WTC11 (cell line): Measurements from ENCODE around the gene NPLOC4. TPM values are rescaled to one million over a fixed set of nuclear protein-coding genes. Genes with fewer than 3 reads are reported as not detected.

Source experiments
- ATAC-seq: fragments of 200-7000 bp; cut with Tn5 transposase; 2 replicates; pipeline ENCODE4 v1.10.0; 2021; ENCODE audit warnings: mild to moderate bottlenecking, moderate library complexity
- CTCF ChIA-PET: fragments of 300-600 bp; sonication (Branson Sonifier 250); formaldehyde crosslinking; loops from one replicate; lab custom pipeline; 2021; ENCODE audit warnings: antibody characterized with exemption; lab: Charles Lee
- POLR2A ChIA-PET: fragments of 350-600 bp; sonication (Branson Sonifier 250); formaldehyde crosslinking; loops from one replicate; lab custom pipeline; 2021; ENCODE audit warnings: antibody characterized with exemption; lab: Charles Lee
- DNase-seq: peaks from one replicate; pipeline ENCODE4 v3.0.0; 2021; ENCODE audit warnings: low spot score
- H3K27ac Mint-ChIP-seq: 2 replicates; pipeline ENCODE4 v1.8.0; 2021; ENCODE audit warnings: mixed read lengths
- H3K27me3 Mint-ChIP-seq: 2 replicates; pipeline ENCODE4 v1.8.0; 2021; ENCODE audit warnings: low read depth, mild to moderate bottlenecking, moderate library complexity, mixed read lengths
- H3K36me3 Mint-ChIP-seq: 2 replicates; pipeline ENCODE4 v1.8.0; 2021; ENCODE audit warnings: mixed read lengths
- H3K4me1 Mint-ChIP-seq: 2 replicates; pipeline ENCODE4 v1.8.0; 2022; ENCODE audit warnings: mixed read lengths
- H3K4me3 Mint-ChIP-seq: 2 replicates; pipeline ENCODE4 v1.8.0; 2021; ENCODE audit warnings: mild to moderate bottlenecking, moderate library complexity, mixed read lengths
- H3K9me3 Mint-ChIP-seq: 2 replicates; pipeline ENCODE4 v1.8.0; 2021; ENCODE audit warnings: mixed read lengths
- ATF1 ChIP-seq: sonication (generic); formaldehyde crosslinking; IDR thresholded peaks from 2 replicates; pipeline ENCODE4 v1.8.1; 2023; ENCODE audit warnings: mild to moderate bottlenecking, moderate library complexity, missing genetic modification reagents
- CREM ChIP-seq: sonication (generic); formaldehyde crosslinking; IDR thresholded peaks from 2 replicates; pipeline ENCODE4 v1.8.1; 2022; ENCODE audit warnings: mild to moderate bottlenecking, missing genetic modification reagents, moderate library complexity
- ESRRA ChIP-seq: sonication (generic); formaldehyde crosslinking; IDR thresholded peaks from 2 replicates; pipeline ENCODE4 v1.8.1; 2022; ENCODE audit warnings: mild to moderate bottlenecking, missing genetic modification reagents, borderline replicate concordance
- ETV6 ChIP-seq: sonication (generic); formaldehyde crosslinking; IDR thresholded peaks from 2 replicates; pipeline ENCODE4 v1.8.1; 2022; ENCODE audit warnings: mild to moderate bottlenecking, missing genetic modification reagents
- GTF2I ChIP-seq: fragments of 250-450 bp; sonication (Bioruptor Pico); conservative IDR thresholded peaks from 2 replicates; pipeline ENCODE4 v1.4.0; 2021; ENCODE audit warnings: mild to moderate bottlenecking
- JUN ChIP-seq: sonication (generic); formaldehyde crosslinking; IDR thresholded peaks from 2 replicates; pipeline ENCODE4 v1.8.0; 2023; ENCODE audit warnings: mild to moderate bottlenecking, missing genetic modification reagents
- NFE2L1 ChIP-seq: sonication (generic); formaldehyde crosslinking; IDR thresholded peaks from 2 replicates; pipeline ENCODE4 v1.8.1; 2023; ENCODE audit warnings: missing genetic modification reagents
- NR2C2 ChIP-seq: sonication (generic); formaldehyde crosslinking; IDR thresholded peaks from 2 replicates; pipeline ENCODE4 v1.8.0; 2022; ENCODE audit warnings: mild to moderate bottlenecking, missing genetic modification reagents
- TEAD4 ChIP-seq: sonication (generic); formaldehyde crosslinking; IDR thresholded peaks from 2 replicates; pipeline ENCODE4 v1.8.0; 2022; ENCODE audit warnings: mild to moderate bottlenecking, missing genetic modification reagents
- USF2 ChIP-seq: sonication (generic); formaldehyde crosslinking; IDR thresholded peaks from 2 replicates; pipeline ENCODE4 v1.8.1; 2023; ENCODE audit warnings: mild to moderate bottlenecking, missing genetic modification reagents, moderate library complexity
- ZBTB21 ChIP-seq: sonication (generic); formaldehyde crosslinking; IDR thresholded peaks from 2 replicates; pipeline ENCODE4 v1.8.1; 2023; ENCODE audit warnings: mild to moderate bottlenecking, missing genetic modification reagents, borderline replicate concordance
- ZNF219 ChIP-seq: sonication (generic); formaldehyde crosslinking; IDR thresholded peaks from 2 replicates; pipeline ENCODE4 v1.8.0; 2023; ENCODE audit warnings: missing genetic modification reagents, mild to moderate bottlenecking, borderline replicate concordance
- ZNF232 ChIP-seq: sonication (generic); formaldehyde crosslinking; IDR thresholded peaks from 2 replicates; pipeline ENCODE4 v1.8.0; 2022; ENCODE audit warnings: mild to moderate bottlenecking, missing genetic modification reagents
- ZNF317 ChIP-seq: sonication (generic); formaldehyde crosslinking; IDR thresholded peaks from 2 replicates; pipeline ENCODE4 v1.8.1; 2023; ENCODE audit warnings: low read depth, mild to moderate bottlenecking, moderate library complexity, missing genetic modification reagents, borderline replicate concordance
- total RNA-seq: library from RNA; stranded (reverse); gene quantifications from 3 replicates; pipeline ENCODE4 v1.2.3, GENCODE V29; 2021
- TF ChIP-seq, protein P1 (sequence below): sonication (generic); formaldehyde crosslinking; IDR thresholded peaks from 2 replicates; pipeline ENCODE4 v1.8.0; 2023; ENCODE audit warnings: missing genetic modification reagents, mild to moderate bottlenecking, borderline replicate concordance
- TF ChIP-seq, protein P2 (sequence below): sonication (generic); formaldehyde crosslinking; IDR thresholded peaks from 2 replicates; pipeline ENCODE4 v1.8.0; 2022; ENCODE audit warnings: mild to moderate bottlenecking, missing genetic modification reagents
- TF ChIP-seq, protein P3 (sequence below): sonication (generic); formaldehyde crosslinking; IDR thresholded peaks from 2 replicates; pipeline ENCODE4 v1.8.0; 2022; ENCODE audit warnings: mild to moderate bottlenecking, missing genetic modification reagents
- TF ChIP-seq, protein P4 (sequence below): sonication (generic); formaldehyde crosslinking; conservative IDR thresholded peaks from 2 replicates; pipeline ENCODE4 v1.8.1; 2023; ENCODE audit warnings: mild to moderate bottlenecking, low read depth, missing genetic modification reagents, moderate library complexity
- TF ChIP-seq, protein P5 (sequence below): sonication (generic); formaldehyde crosslinking; IDR thresholded peaks from 2 replicates; pipeline ENCODE4 v1.8.1; 2023; ENCODE audit warnings: mild to moderate bottlenecking, moderate library complexity, missing genetic modification reagents

The NPLOC4 gene
- total RNA-seq, 1 experiment from 2014 or later = 83.5 TPM

GRCh38 chr17:81551458-81552243, 85.3 kb downstream of the NPLOC4 start:
- peaks cover 16% of the 10 kb centered on the region for H3K36me3 Mint-ChIP-seq
- H3K4me3 Mint-ChIP-seq = peak overlapping the region; percentile 88
- TF ChIP-seq CREM (CRISPR knock-in tag) (no peak), NFE2L1 (CRISPR knock-in tag) (no peak), GTF2I (no peak), ATF1 (CRISPR knock-in tag) (no peak), ETV6 (CRISPR knock-in tag) (no peak), ZNF219 (CRISPR knock-in tag) (no peak), TEAD4 (no peak), NR2C2 (CRISPR knock-in tag) (no peak)
- TF ChIP-seq, protein P1, sequence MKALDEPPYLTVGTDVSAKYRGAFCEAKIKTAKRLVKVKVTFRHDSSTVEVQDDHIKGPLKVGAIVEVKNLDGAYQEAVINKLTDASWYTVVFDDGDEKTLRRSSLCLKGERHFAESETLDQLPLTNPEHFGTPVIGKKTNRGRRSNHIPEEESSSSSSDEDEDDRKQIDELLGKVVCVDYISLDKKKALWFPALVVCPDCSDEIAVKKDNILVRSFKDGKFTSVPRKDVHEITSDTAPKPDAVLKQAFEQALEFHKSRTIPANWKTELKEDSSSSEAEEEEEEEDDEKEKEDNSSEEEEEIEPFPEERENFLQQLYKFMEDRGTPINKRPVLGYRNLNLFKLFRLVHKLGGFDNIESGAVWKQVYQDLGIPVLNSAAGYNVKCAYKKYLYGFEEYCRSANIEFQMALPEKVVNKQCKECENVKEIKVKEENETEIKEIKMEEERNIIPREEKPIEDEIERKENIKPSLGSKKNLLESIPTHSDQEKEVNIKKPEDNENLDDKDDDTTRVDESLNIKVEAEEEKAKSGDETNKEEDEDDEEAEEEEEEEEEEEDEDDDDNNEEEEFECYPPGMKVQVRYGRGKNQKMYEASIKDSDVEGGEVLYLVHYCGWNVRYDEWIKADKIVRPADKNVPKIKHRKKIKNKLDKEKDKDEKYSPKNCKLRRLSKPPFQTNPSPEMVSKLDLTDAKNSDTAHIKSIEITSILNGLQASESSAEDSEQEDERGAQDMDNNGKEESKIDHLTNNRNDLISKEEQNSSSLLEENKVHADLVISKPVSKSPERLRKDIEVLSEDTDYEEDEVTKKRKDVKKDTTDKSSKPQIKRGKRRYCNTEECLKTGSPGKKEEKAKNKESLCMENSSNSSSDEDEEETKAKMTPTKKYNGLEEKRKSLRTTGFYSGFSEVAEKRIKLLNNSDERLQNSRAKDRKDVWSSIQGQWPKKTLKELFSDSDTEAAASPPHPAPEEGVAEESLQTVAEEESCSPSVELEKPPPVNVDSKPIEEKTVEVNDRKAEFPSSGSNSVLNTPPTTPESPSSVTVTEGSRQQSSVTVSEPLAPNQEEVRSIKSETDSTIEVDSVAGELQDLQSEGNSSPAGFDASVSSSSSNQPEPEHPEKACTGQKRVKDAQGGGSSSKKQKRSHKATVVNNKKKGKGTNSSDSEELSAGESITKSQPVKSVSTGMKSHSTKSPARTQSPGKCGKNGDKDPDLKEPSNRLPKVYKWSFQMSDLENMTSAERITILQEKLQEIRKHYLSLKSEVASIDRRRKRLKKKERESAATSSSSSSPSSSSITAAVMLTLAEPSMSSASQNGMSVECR (CRISPR knock-in tag) = no peak
- TF ChIP-seq, protein P2, sequence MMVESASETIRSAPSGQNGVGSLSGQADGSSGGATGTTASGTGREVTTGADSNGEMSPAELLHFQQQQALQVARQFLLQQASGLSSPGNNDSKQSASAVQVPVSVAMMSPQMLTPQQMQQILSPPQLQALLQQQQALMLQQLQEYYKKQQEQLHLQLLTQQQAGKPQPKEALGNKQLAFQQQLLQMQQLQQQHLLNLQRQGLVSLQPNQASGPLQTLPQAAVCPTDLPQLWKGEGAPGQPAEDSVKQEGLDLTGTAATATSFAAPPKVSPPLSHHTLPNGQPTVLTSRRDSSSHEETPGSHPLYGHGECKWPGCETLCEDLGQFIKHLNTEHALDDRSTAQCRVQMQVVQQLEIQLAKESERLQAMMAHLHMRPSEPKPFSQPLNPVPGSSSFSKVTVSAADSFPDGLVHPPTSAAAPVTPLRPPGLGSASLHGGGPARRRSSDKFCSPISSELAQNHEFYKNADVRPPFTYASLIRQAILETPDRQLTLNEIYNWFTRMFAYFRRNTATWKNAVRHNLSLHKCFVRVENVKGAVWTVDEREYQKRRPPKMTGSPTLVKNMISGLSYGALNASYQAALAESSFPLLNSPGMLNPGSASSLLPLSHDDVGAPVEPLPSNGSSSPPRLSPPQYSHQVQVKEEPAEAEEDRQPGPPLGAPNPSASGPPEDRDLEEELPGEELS (CRISPR knock-in tag) = no peak
- TF ChIP-seq, protein P3, sequence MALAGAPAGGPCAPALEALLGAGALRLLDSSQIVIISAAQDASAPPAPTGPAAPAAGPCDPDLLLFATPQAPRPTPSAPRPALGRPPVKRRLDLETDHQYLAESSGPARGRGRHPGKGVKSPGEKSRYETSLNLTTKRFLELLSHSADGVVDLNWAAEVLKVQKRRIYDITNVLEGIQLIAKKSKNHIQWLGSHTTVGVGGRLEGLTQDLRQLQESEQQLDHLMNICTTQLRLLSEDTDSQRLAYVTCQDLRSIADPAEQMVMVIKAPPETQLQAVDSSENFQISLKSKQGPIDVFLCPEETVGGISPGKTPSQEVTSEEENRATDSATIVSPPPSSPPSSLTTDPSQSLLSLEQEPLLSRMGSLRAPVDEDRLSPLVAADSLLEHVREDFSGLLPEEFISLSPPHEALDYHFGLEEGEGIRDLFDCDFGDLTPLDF (CRISPR knock-in tag) = no peak
- ATAC-seq = no peak
- no peak for DNase-seq
- no peaks in the 10 kb centered on the region for H3K27me3 Mint-ChIP-seq
- no peak overlapping the region for H3K27ac Mint-ChIP-seq
- ChIA-PET CTCF (interaction anchor here (0.8 to 2.2 kb wide), 8 partner anchors 9 to 142 kb away, joined by 4 to 14 read pairs (median 6); no protein-coding TSS in a partner anchor), POLR2A (interaction anchor here (0.8 to 1.3 kb wide), 7 partner anchors 13 to 555 kb away, joined by 3 to 4 read pairs (median 3); partner anchors contain the start of gene ACTG1)
- peaks cover 20% of the 10 kb centered on the region for H3K4me1 Mint-ChIP-seq
- H3K9me3 Mint-ChIP-seq = no peaks in the 10 kb centered on the region

DNA sequence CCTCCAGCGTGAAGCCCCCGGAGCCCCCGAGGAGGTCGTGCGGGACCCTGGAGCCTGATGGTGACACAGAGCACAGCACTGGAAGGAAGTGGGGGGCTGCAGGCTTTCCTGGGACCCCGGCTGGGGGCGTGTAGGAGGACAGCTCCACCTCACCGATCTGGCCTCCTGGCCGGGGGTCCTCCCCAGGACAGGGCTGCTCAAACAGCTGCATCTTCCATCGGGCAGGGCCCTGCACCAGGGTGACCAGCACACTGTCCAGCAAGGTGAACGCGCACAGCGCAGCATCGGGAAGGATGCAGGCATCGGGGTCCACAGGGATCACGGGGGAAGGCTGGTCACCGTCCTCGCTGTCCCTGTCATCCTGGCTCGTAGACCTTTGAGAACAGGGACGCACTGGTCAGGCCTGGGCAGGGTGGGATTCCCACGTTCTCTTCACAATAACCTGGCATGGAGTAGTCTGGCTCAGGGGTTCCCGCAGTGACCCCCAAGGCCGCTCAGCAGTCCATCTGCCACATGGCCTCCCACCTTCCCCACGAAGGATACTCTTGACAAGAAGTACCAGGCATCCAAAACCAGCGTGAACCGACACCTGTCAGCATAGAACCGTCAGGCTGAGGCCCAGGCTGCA, 86.0 kb downstream of the NPLOC4 start:
- no peaks in the 10 kb centered on the region for H3K9me3 Mint-ChIP-seq
- CTCF ChIA-PET = interaction anchor here (1.8 to 2.2 kb wide), 3 partner anchors 13 to 32 kb away, joined by 9 to 14 read pairs (median 11); no protein-coding TSS in a partner anchor
- DNase-seq = no peak
- no peak overlapping the region for H3K27ac Mint-ChIP-seq
- no peaks in the 10 kb centered on the region for H3K27me3 Mint-ChIP-seq
- H3K4me1 Mint-ChIP-seq = peaks cover 20% of the 10 kb centered on the region
- H3K4me3 Mint-ChIP-seq = peak overlapping the region; percentile 88
- peaks cover 21% of the 10 kb centered on the region for H3K36me3 Mint-ChIP-seq
- POLR2A ChIA-PET = interaction anchor here (1.1 to 1.2 kb wide), 2 partner anchors 13 to 28 kb away, joined by 3 to 4 read pairs; no protein-coding TSS in a partner anchor
- no peak for ATAC-seq
- no peak for TF ChIP-seq ZNF219 (CRISPR knock-in tag)
- TF ChIP-seq GTF2I = no peak
- TF ChIP-seq ZNF232 (CRISPR knock-in tag) = no peak
- no peak for TF ChIP-seq NR2C2 (CRISPR knock-in tag)
- no peak for TF ChIP-seq ZBTB21
- TF ChIP-seq, protein P4, sequence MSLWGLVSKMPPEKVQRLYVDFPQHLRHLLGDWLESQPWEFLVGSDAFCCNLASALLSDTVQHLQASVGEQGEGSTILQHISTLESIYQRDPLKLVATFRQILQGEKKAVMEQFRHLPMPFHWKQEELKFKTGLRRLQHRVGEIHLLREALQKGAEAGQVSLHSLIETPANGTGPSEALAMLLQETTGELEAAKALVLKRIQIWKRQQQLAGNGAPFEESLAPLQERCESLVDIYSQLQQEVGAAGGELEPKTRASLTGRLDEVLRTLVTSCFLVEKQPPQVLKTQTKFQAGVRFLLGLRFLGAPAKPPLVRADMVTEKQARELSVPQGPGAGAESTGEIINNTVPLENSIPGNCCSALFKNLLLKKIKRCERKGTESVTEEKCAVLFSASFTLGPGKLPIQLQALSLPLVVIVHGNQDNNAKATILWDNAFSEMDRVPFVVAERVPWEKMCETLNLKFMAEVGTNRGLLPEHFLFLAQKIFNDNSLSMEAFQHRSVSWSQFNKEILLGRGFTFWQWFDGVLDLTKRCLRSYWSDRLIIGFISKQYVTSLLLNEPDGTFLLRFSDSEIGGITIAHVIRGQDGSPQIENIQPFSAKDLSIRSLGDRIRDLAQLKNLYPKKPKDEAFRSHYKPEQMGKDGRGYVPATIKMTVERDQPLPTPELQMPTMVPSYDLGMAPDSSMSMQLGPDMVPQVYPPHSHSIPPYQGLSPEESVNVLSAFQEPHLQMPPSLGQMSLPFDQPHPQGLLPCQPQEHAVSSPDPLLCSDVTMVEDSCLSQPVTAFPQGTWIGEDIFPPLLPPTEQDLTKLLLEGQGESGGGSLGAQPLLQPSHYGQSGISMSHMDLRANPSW (CRISPR knock-in tag) = no peak
- TF ChIP-seq, protein P5, sequence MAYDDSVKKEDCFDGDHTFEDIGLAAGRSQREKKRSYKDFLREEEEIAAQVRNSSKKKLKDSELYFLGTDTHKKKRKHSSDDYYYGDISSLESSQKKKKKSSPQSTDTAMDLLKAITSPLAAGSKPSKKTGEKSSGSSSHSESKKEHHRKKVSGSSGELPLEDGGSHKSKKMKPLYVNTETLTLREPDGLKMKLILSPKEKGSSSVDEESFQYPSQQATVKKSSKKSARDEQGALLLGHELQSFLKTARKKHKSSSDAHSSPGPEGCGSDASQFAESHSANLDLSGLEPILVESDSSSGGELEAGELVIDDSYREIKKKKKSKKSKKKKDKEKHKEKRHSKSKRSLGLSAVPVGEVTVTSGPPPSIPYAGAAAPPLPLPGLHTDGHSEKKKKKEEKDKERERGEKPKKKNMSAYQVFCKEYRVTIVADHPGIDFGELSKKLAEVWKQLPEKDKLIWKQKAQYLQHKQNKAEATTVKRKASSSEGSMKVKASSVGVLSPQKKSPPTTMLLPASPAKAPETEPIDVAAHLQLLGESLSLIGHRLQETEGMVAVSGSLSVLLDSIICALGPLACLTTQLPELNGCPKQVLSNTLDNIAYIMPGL = no peak
- TF ChIP-seq ESRRA (CRISPR knock-in tag) = no peak
- TF ChIP-seq USF2 (CRISPR knock-in tag) = no peak
- no peak for TF ChIP-seq ZNF317
- no peak for TF ChIP-seq JUN (CRISPR knock-in tag)
